PC-9 (cell line): Measurements from ENCODE around the gene ARHGAP22. TPM values are rescaled to one million over a fixed set of nuclear protein-coding genes. Genes with fewer than 3 reads are reported as not detected.

ENCODE experiments used
- BruUV-seq: library from RNA; stranded (reverse); fragments of 400-500 nt; replicated peaks from 2 replicates; lab custom pipeline; 2021; lab: Mats Ljungman, UMichigan
- CTCF ChIA-PET: fragments of 300-600 bp; sonication (Branson Sonifier 250); formaldehyde crosslinking; loops from one replicate; lab custom pipeline; 2022; ENCODE audit warnings: antibody characterized with exemption; lab: Charles Lee
- POLR2A ChIA-PET: fragments of 300-600 bp; sonication (Branson Sonifier 250); formaldehyde crosslinking; loops from one replicate; lab custom pipeline; 2022; ENCODE audit warnings: antibody characterized with exemption; ENCODE audit not compliant: unreplicated experiment; lab: Charles Lee
- DNase-seq, 2 experiments: peaks; one replicate each; pipeline versions ENCODE4 v3.0.0 to v3.0.0-alpha.2; 2015 to 2022; ENCODE audit warnings: mixed read lengths in 1 of 2
- H2AFZ ChIP-seq: fragments of 200-600 bp; sonication (generic); 2 replicates; pipeline ENCODE4 v1.8.1; 2017; ENCODE audit warnings: antibody characterized with exemption
- H3F3A ChIP-seq: fragments of 200-600 bp; sonication (generic); 2 replicates; pipeline ENCODE4 v1.8.1; 2017; ENCODE audit warnings: antibody characterized with exemption, mild to moderate bottlenecking, low read depth; ENCODE audit not compliant: insufficient read depth
- H3K27ac ChIP-seq: fragments of 200-600 bp; sonication (generic); 2 replicates; pipeline ENCODE4 v1.6.1; 2016; ENCODE audit warnings: mixed run types
- H3K27me3 ChIP-seq: fragments of 200-600 bp; sonication (generic); 2 replicates; pipeline ENCODE4 v1.6.1; 2016; ENCODE audit warnings: low read depth, mixed run types; ENCODE audit not compliant: insufficient read depth
- H3K36me3 ChIP-seq: fragments of 200-600 bp; sonication (generic); 2 replicates; pipeline ENCODE4 v1.6.1; 2016; ENCODE audit warnings: low read depth, mixed run types
- H3K4me1 ChIP-seq: fragments of 200-600 bp; sonication (generic); replicated peaks from 2 replicates; pipeline ENCODE4 v1.6.1; 2016; ENCODE audit warnings: mixed run types; ENCODE audit not compliant: insufficient read depth
- H3K4me2 ChIP-seq: fragments of 200-600 bp; sonication (generic); 2 replicates; pipeline ENCODE4 v1.6.1; 2017; ENCODE audit warnings: mixed run types
- H3K4me3 ChIP-seq: fragments of 200-600 bp; sonication (generic); 2 replicates; pipeline ENCODE4 v1.6.1; 2016; ENCODE audit warnings: mixed run types
- H3K79me2 ChIP-seq: fragments of 200-600 bp; sonication (generic); 2 replicates; pipeline ENCODE4 v1.6.1; 2017; ENCODE audit warnings: low read depth, mixed run types
- H3K9me2 ChIP-seq: fragments of 200-600 bp; sonication (generic); 2 replicates; pipeline ENCODE4 v1.8.1; 2017; ENCODE audit warnings: mild to moderate bottlenecking; ENCODE audit not compliant: insufficient read depth
- H3K9me3 ChIP-seq: fragments of 200-600 bp; sonication (generic); 2 replicates; pipeline ENCODE4 v1.8.1; 2016; ENCODE audit warnings: low read depth; ENCODE audit not compliant: insufficient read depth
- H4K20me1 ChIP-seq: fragments of 200-600 bp; sonication (generic); 2 replicates; pipeline ENCODE4 v1.8.1; 2017; ENCODE audit not compliant: insufficient read depth
- CTCF ChIP-seq: fragments of 200-600 bp; sonication (generic); conservative IDR thresholded peaks from 2 replicates; pipeline ENCODE4 v1.6.1; 2017; ENCODE audit warnings: mixed run types, antibody characterized with exemption, mild to moderate bottlenecking, moderate library complexity
- EZH2 ChIP-seq: fragments of 200-600 bp; sonication (generic); IDR thresholded peaks from 2 replicates; pipeline ENCODE4 v1.8.0; 2017; ENCODE audit warnings: antibody characterized with exemption, low read depth
- intact Hi-C: fragments of 100-400 bp; cut with micrococcal nuclease; formaldehyde crosslinking; loops from one replicate; pipeline ENCODE4 v1.10.0; 2022; ENCODE audit not compliant: unreplicated experiment
- total RNA-seq: library from RNA; stranded (reverse); gene quantifications from 2 replicates; pipeline ENCODE4 v1.2.3, GENCODE V29; 2021

Gene ARHGAP22
- total RNA-seq, 1 experiment from 2014 or later, result 4.0 TPM

GRCh38 chr10:48447356-48448215 lies 157.3 kb downstream of the ARHGAP22 start:
- ChIA-PET CTCF (no interaction called here), POLR2A (no interaction called here)
- BruUV-seq, result no TSS peak
- intact Hi-C loops, result loop anchor here (5.0 kb wide), 1 partner anchor 75 kb away; no protein-coding TSS in a partner anchor
- H3K4me2 ChIP-seq, result no peak overlapping the region
- no peaks in the 10 kb centered on the region for H3K9me2 ChIP-seq
- TF ChIP-seq CTCF (no peak), EZH2 (no peak)
- no peaks in the 10 kb centered on the region for H4K20me1 ChIP-seq
- H3K36me3 ChIP-seq, result no peaks in the 10 kb centered on the region
- H3F3A ChIP-seq, result no peaks in the 10 kb centered on the region
- H2AFZ ChIP-seq, result no peak overlapping the region
- DNase-seq, result no peak
- no peak overlapping the region for H3K4me3 ChIP-seq
- H3K9me3 ChIP-seq, result no peaks in the 10 kb centered on the region
- H3K27ac ChIP-seq, result no peak overlapping the region
- no peaks in the 10 kb centered on the region for H3K79me2 ChIP-seq
- no peaks in the 10 kb centered on the region for H3K4me1 ChIP-seq
- H3K27me3 ChIP-seq, result no peaks in the 10 kb centered on the region

- no peaks in the 10 kb centered on the region for H4K20me1 ChIP-seq
- ChIA-PET CTCF (no interaction called here), POLR2A (no interaction called here)
- no TSS peak for BruUV-seq
- DNase-seq, result no peak
- H2AFZ ChIP-seq, result no peak overlapping the region
- H3K9me2 ChIP-seq, result no peaks in the 10 kb centered on the region
- no peaks in the 10 kb centered on the region for H3F3A ChIP-seq
- no peak for TF ChIP-seq CTCF
- TF ChIP-seq EZH2, result no peak
- H3K27ac ChIP-seq, result no peak overlapping the region
- intact Hi-C loops, result loop anchor here (5.0 kb wide), 1 partner anchor 76 kb away; no protein-coding TSS in a partner anchor
- no peaks in the 10 kb centered on the region for H3K27me3 ChIP-seq
- H3K79me2 ChIP-seq, result no peaks in the 10 kb centered on the region
- no peaks in the 10 kb centered on the region for H3K36me3 ChIP-seq
- H3K4me1 ChIP-seq, result no peaks in the 10 kb centered on the region
- H3K4me2 ChIP-seq, result no peak overlapping the region
- H3K9me3 ChIP-seq, result no peaks in the 10 kb centered on the region
- no peak overlapping the region for H3K4me3 ChIP-seq
Observed at GRCh38 chr10:48446785-48447184, 158.1 kb downstream of the ARHGAP22 start.

GRCh38 chr10:48445932-48446331 lies 158.9 kb downstream of the ARHGAP22 start:
- H3K27me3 ChIP-seq, result no peaks in the 10 kb centered on the region
- TF ChIP-seq EZH2 (no peak), CTCF (no peak)
- H3K4me2 ChIP-seq, result no peak overlapping the region
- H3K9me3 ChIP-seq, result no peaks in the 10 kb centered on the region
- no peaks in the 10 kb centered on the region for H3K4me1 ChIP-seq
- ChIA-PET CTCF (interaction anchor here (2.0 to 2.3 kb wide), 2 partner anchors 58 to 210 kb away, joined by 6 to 33 read pairs; no protein-coding TSS in a partner anchor), POLR2A (no interaction called here)
- no peaks in the 10 kb centered on the region for H3F3A ChIP-seq
- no peak overlapping the region for H2AFZ ChIP-seq
- no peak for DNase-seq
- H3K9me2 ChIP-seq, result no peaks in the 10 kb centered on the region
- no peak overlapping the region for H3K27ac ChIP-seq
- H3K79me2 ChIP-seq, result no peaks in the 10 kb centered on the region
- no peaks in the 10 kb centered on the region for H3K36me3 ChIP-seq
- H3K4me3 ChIP-seq, result no peak overlapping the region
- no TSS peak for BruUV-seq
- intact Hi-C loops, result loop anchor here (1.0 to 5.0 kb wide), 2 partner anchors 76 to 210 kb away; no protein-coding TSS in a partner anchor
- no peaks in the 10 kb centered on the region for H4K20me1 ChIP-seq
